GM18517 (cell line): ENCODE data around the gene ZBTB45.

Experiments used
- ATAC-seq: cut with Tn5 transposase; IDR thresholded peaks from one replicate; pipeline ENCODE4 v1.9.1; 2021; ENCODE audit warnings: mild to moderate bottlenecking, moderate library complexity; ENCODE audit not compliant: unreplicated experiment

ZBTB45 gene

GRCh38 chr19:58519355-58520256 is at the start of gene ZBTB45:
ZBTB45 (minus strand) TSS chr19:58519810; CDS start chr19:58517673, 2,137 bp downstream.
- peak; percentile 84 for ATAC-seq

- no peak for ATAC-seq
These were observed 49.0 kb upstream of the ZBTB45 start for GRCh38 chr19:58568453-58569130.

DNA sequence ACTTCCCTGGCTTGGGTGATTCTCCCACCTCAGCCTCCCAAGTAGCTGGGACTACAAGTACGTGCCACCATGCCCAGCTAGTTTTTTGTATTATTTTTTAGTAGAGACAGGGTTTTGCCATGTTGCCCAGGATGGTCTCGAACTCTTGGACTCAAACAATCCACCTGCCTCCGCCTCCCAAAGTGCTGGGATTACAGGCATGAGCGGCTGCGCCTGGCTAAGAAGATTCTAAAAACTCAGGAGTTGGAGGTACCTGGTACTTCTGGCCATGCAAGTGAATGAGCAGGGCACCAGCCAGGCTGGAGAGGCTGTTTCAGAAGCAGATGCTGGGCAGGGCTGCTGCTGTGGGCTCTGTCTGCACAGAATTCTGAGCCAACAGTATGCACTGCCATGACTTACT is 47.4 kb upstream of the ZBTB45 start:
- ATAC-seq: no peak

GRCh38 chr19:58563823-58564222 is 44.2 kb upstream of the ZBTB45 start:
- no peak for ATAC-seq

DNA sequence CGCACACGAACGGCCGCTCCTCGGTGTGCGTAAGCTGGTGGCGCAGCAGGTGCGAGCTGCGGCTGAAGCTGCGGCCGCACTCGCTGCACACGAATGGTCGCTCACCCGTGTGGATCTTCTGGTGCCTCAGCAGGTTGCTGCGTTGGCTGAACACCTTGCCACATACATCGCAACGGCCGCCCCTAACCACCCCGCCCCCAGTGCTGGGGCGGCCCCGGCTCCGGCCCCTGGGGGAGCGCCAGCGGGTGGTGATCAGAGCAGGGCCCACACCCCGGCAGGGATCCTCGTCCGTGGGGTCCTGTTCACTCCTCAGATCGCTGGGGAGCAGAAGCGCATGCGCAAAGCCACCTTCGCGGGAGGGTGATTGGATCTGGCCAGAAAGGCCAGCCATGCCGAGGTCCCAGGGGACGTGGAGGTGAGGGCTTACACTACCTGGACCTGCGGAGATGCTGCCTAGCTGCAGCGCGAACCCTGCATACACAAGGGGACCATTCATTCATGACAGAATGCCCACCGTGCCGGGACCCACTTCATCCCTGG is 43.5 kb upstream of the ZBTB45 start:
- ATAC-seq: no peak

GRCh38 chr19:58562122-58563033 is 42.8 kb upstream of the ZBTB45 start:
- no peak for ATAC-seq

- no peak for ATAC-seq
These were observed 41.9 kb upstream of the ZBTB45 start for GRCh38 chr19:58561373-58562121.

- no peak for ATAC-seq
These were observed 41.3 kb upstream of the ZBTB45 start for GRCh38 chr19:58560921-58561320.

GRCh38 chr19:58560007-58560887 is 40.6 kb upstream of the ZBTB45 start:
- no peak for ATAC-seq

- peak; percentile 17 for ATAC-seq
These were observed 39.8 kb upstream of the ZBTB45 start for GRCh38 chr19:58559275-58560006.

DNA sequence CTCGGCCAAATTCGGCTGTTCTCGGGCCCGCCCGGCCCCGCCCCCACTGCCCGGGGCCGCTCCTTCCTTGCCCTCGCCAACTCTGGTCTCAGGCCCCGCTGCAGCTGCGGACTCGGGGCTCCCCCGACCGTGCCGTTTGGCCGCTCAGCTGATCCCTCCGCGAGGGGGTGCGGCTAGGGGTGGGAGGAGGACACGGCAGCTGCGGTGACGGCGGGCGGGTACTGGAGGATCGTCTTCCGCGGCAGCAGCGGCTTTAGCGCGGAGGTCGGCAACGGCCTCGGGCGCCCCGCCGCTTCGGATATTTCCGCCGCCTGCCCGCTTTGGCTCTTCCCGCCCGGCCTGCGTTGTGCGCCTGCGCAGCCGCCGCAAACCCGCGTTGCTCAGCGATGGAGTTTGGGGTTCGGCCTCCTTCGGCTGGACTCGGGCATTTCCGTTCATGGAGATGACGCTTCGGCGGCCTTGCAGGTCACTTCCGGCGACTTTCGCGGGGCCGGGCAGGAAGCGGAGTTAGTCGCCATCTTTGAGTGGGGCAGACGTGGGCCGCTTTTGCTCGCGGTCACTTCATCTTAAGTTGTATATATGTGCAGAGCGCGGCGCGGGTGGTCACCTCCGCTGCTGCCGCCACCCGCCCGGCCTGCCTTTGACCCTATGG is 39.1 kb upstream of the ZBTB45 start:
- ATAC-seq: peak; percentile 55

- peak; percentile 2 for ATAC-seq
These were observed 38.5 kb upstream of the ZBTB45 start, which contains the start of gene UBE2M for GRCh38 chr19:58558066-58558622. UBE2M (minus strand) TSS chr19:58558611; CDS start chr19:58558381, 230 bp downstream.

DNA sequence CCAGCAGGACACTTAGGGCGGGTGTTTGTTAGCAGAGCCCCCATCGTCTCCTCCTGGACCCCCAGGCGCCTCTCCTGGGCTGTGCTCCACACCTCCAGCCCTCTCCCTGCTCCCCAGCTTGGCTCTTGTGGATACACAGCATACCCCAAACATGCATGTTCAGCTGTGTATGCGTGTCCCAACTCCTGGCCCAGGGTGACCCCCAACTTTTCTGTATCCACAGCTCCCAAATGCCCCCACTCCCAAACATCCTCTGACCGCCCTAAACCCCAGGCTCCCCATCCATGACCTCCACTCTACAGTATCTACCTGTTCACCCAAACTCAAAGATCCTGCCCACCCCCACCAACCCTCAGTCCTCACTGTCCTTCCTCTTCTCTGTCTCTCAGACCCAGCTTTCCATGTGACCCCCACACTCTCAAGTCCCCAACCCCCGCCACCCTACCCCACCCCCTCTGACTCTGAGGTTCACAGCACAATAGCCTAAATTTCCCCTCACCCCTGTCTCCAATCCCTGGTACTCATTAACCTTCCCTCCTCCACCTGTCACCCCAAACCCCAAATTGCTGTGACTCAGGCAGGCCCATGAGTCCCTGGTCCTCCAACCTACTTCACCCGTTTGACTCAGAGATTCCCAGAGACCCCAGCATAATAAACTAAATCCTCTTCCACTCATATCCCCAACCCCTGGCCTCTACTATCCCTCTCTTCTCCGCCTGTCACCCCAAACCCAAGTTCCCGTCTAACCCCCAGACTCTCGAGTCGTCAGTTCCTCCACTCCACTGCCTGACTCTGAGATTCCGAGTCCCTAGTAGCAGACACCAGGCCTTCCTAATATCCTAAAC is 37.8 kb upstream of the ZBTB45 start:
- ATAC-seq: no peak

- no peak for ATAC-seq
These were observed 37.1 kb upstream of the ZBTB45 start for GRCh38 chr19:58556622-58557220.

GRCh38 chr19:58555920-58556621 is 36.5 kb upstream of the ZBTB45 start:
- ATAC-seq: no peak
